Measurements from ENCODE around the gene MIDN. TPM values are rescaled to one million over a fixed set of nuclear protein-coding genes. Genes with fewer than 3 reads are reported as not detected.

MIDN gene
- polyA plus RNA-seq, 2 of the 4 experiments (the other 2 are of a cell fraction), result 9.1 to 31.4 TPM

- H3K4me1 ChIP-seq, result peaks cover 45% of the 10 kb centered on the region
- peak; percentile 35 to 39; a peak in 2 of 5 replicates for TF ChIP-seq EP300 (IDR thresholded peaks at IDR 0.05)
- TF ChIP-seq EHF (CRISPR knock-in tag; IDR thresholded peaks at IDR 0.05), result no peak
- 0 out of 2 replicates have a peak, but pooled peaks have one; percentile 22 for TF ChIP-seq FOSL2 (IDR thresholded peaks at IDR 0.05)
- TF ChIP-seq FOSL2 (CRISPR knock-in tag; IDR thresholded peaks at IDR 0.05), result peak; percentile 76
- TF ChIP-seq RFX5 (IDR thresholded peaks at IDR 0.05), result no peak
- TF ChIP-seq BCL3 (IDR thresholded peaks at IDR 0.05), result 0 out of 3 replicates have a peak, but pooled peaks have one; percentile 21
- 0 out of 3 replicates have a peak, but pooled peaks have one; percentile 4 for TF ChIP-seq SMC3 (IDR thresholded peaks at IDR 0.05)
- peak; percentile 12; the same call in 1 of the 2 replicates for TF ChIP-seq MAX (IDR thresholded peaks at IDR 0.05)
- TF ChIP-seq JUN (IDR thresholded peaks at IDR 0.05), result peak in 1 of 2 experiments; percentile 69; a peak in 3 of 5 replicates
- TF ChIP-seq GATA3 (IDR thresholded peaks at IDR 0.05; ENCODE audit: borderline replicate concordance), result peak; percentile 51
- H3K4me2 ChIP-seq, result peak overlapping the region; percentile 100
- WGBS (ENCODE audit: missing lambda C conversion rate), result 0% methylated on average over 9 of the region's 26 CpGs
- FAIRE-seq (no peak), DNase-seq (ENCODE audit: low read depth in 1 of 2, low spot score in 1 of 2) (peak in 1 of 2 experiments; percentile 91), ATAC-seq (peak; percentile 36 to 61)
- H3K27ac ChIP-seq, result peak overlapping the region; percentile 100
- H3K4me3 ChIP-seq, result peak overlapping the region; percentile 97
- CTCF ChIA-PET, result interaction anchor here (0.6 to 18.7 kb wide), 8 partner anchors 9 to 141 kb away, joined by 3 to 500 read pairs (median 4); partner anchors contain the start of genes ATP5F1D and CIRBP
- no peaks in the 10 kb centered on the region for H3K9me3 ChIP-seq
- POLR2A ChIA-PET, result interaction anchor here (0.7 to 5.0 kb wide), 7 partner anchors 9 to 330 kb away, joined by 3 to 62 read pairs (median 9); partner anchors contain the start of genes CIRBP and FAM174C
Measured at GRCh38 chr19:1252821-1253513, 4.6 kb downstream of the MIDN start.

- CTCF ChIA-PET, result interaction anchor here (0.7 to 18.7 kb wide), 7 partner anchors 9 to 141 kb away, joined by 3 to 500 read pairs (median 6); partner anchors contain the start of genes ATP5F1D and CIRBP
- POLR2A ChIA-PET, result interaction anchor here (0.6 to 5.0 kb wide), 7 partner anchors 8 to 330 kb away, joined by 3 to 62 read pairs (median 9); partner anchors contain the start of genes CIRBP and FAM174C
- H3K4me2 ChIP-seq, result peak overlapping the region; percentile 100
- ATAC-seq, result peak in 1 of 2 experiments; percentile 19; a peak in 4 of 6 replicates
- FAIRE-seq, result no peak
- WGBS (ENCODE audit: missing lambda C conversion rate), result 0% methylated on average over 3 of the region's 23 CpGs
- peak overlapping the region; percentile 100 for H3K27ac ChIP-seq
- H3K9me3 ChIP-seq, result no peaks in the 10 kb centered on the region
- peaks cover 50% of the 10 kb centered on the region for H3K4me1 ChIP-seq
- 0 out of 3 replicates have a peak, but pooled peaks have one; percentile 6 for TF ChIP-seq BCL3 (IDR thresholded peaks at IDR 0.05)
- TF ChIP-seq POLR2A (IDR thresholded peaks at IDR 0.05; ENCODE audit: low read length), result no peak
- DNase-seq (ENCODE audit: low read depth in 1 of 2, low spot score in 1 of 2), result peak in 1 of 2 experiments; percentile 79
- peak overlapping the region; percentile 97 for H3K4me3 ChIP-seq
Measured at GRCh38 chr19:1253514-1254080, 5.2 kb downstream of the MIDN start.

- FAIRE-seq (no peak), DNase-seq (ENCODE audit: low read depth in 1 of 2, low spot score in 1 of 2) (no peak), ATAC-seq (no peak)
- WGBS (ENCODE audit: missing lambda C conversion rate), result 68% methylated on average over 5 of the region's 37 CpGs
- ChIA-PET CTCF (interaction anchor here (1.9 to 18.7 kb wide), 3 partner anchors 8 to 13 kb away, joined by 10 to 500 read pairs (median 107); partner anchors contain the start of genes ATP5F1D and CIRBP), POLR2A (interaction anchor here (0.6 to 5.0 kb wide), 4 partner anchors 7 to 44 kb away, joined by 7 to 62 read pairs (median 23); partner anchors contain the start of gene CIRBP)
- Histone ChIP-seq H3K27ac (peak overlapping the region; percentile 100), H3K4me3 (peak overlapping the region; percentile 97), H3K4me2 (peak overlapping the region; percentile 100), H3K4me1 (peaks cover 55% of the 10 kb centered on the region), H3K9me3 (no peaks in the 10 kb centered on the region)
- no peak for TF ChIP-seq RNF2 (IDR thresholded peaks at IDR 0.05; ENCODE audit: borderline replicate concordance, low read depth)
- TF ChIP-seq EP300 (IDR thresholded peaks at IDR 0.05), result no peak
- TF ChIP-seq HOXB5 (CRISPR knock-in tag; IDR thresholded peaks at IDR 0.05), result no peak
- no peak for TF ChIP-seq HOXB13 (CRISPR knock-in tag; IDR thresholded peaks at IDR 0.05; ENCODE audit: low read depth)
- TF ChIP-seq CEBPB (IDR thresholded peaks at IDR 0.05), result no peak
- 0 out of 2 replicates have a peak, but pooled peaks have one; percentile 12 for TF ChIP-seq MAX (IDR thresholded peaks at IDR 0.05)
- TF ChIP-seq CBX2 (IDR thresholded peaks at IDR 0.05; ENCODE audit: borderline replicate concordance, low read depth), result no peak
Measured at GRCh38 chr19:1254081-1254527, 5.7 kb downstream of the MIDN start.

Data from A549 (cell line).